Fibroblast of skin of right biceps (primary cell): ENCODE results near the gene ALG12.

ENCODE experiments used
- DNase-seq: peaks from one replicate; pipeline ENCODE4 v3.0.0-alpha.2; 2013

ALG12 gene

GRCh38 chr22:49945042-49945794 is 27.0 kb upstream of the ALG12 start:
- DNase-seq = peak; percentile 55

GRCh38 chr22:49944399-49944891 is 26.2 kb upstream of the ALG12 start:
- no peak for DNase-seq

GRCh38 chr22:49943771-49944398 is 25.6 kb upstream of the ALG12 start:
- DNase-seq = no peak

- no peak for DNase-seq
These were observed 25.1 kb upstream of the ALG12 start for GRCh38 chr22:49943405-49943765.

GRCh38 chr22:49942565-49943404 is 24.5 kb upstream of the ALG12 start:
- no peak for DNase-seq

GRCh38 chr22:49941507-49942316 is 23.5 kb upstream of the ALG12 start:
- no peak for DNase-seq

GRCh38 chr22:49938565-49939136 is 20.4 kb upstream of the ALG12 start:
- no peak for DNase-seq

- DNase-seq = no peak
These were observed 19.7 kb upstream of the ALG12 start for GRCh38 chr22:49937758-49938564.

- peak; percentile 33 for DNase-seq
These were observed 18.9 kb upstream of the ALG12 start for GRCh38 chr22:49936973-49937757.

GRCh38 chr22:49936018-49936972 is 18.1 kb upstream of the ALG12 start:
- DNase-seq = peak; percentile 68

GRCh38 chr22:49935561-49935960 is 17.3 kb upstream of the ALG12 start:
- DNase-seq = no peak

GRCh38 chr22:49934891-49935557 is 16.8 kb upstream of the ALG12 start:
- peak; percentile 69 for DNase-seq

GRCh38 chr22:49934160-49934890 is 16.1 kb upstream of the ALG12 start:
- DNase-seq = peak; percentile 45

- no peak for DNase-seq
These were observed 15.3 kb upstream of the ALG12 start for GRCh38 chr22:49933236-49934159.

- peak; percentile 64 for DNase-seq
These were observed 12.6 kb upstream of the ALG12 start for GRCh38 chr22:49930596-49931412.

GRCh38 chr22:49929994-49930575 is 11.8 kb upstream of the ALG12 start:
- no peak for DNase-seq
